Adrenal gland (tissue), 12 donors: Measurements from ENCODE around the gene MAP4K3. TPM values are rescaled to one million over a fixed set of nuclear protein-coding genes. Genes with fewer than 3 reads are reported as not detected.

ENCODE experiments used
- DNase-seq, 7 donors: peaks; one replicate each; pipeline ENCODE4 v3.0.0-alpha.2; 2019 to 2020
- H3K27ac ChIP-seq, 5 donors: fragments of 200-600 bp; sonication (generic) in 4 of 5; 1 replicate in 3 of 5; 2 replicates in 2 of 5; pipeline versions ENCODE4 v1.5.1 to v1.8.0; 2016 to 2020; ENCODE audit warnings: mild to moderate bottlenecking in 1 of 5
- H3K27me3 ChIP-seq: fragments of 200-600 bp; 2 replicates; pipeline ENCODE4 v1.8.0; 2021
- H3K36me3 ChIP-seq, 2 donors: fragments of 200-600 bp; replicated peaks in 1 of 2; 1 replicate in 1 of 2; 2 replicates in 1 of 2; pipeline versions ENCODE4 v1.5.1 to v1.8.0; 2018 to 2022
- H3K4me1 ChIP-seq, 2 donors: fragments of 200-600 bp; replicated peaks in 1 of 2; 1 replicate in 1 of 2; 2 replicates in 1 of 2; pipeline versions ENCODE4 v1.5.1 to v1.8.0; 2018 to 2021
- H3K4me3 ChIP-seq, 4 donors: fragments of 200-600 bp; sonication (generic) in 3 of 4; one replicate each; pipeline ENCODE4 v1.5.1; 2016 to 2018
- H3K9me3 ChIP-seq, 3 donors: fragments of 200-600 bp; sonication (generic) in 1 of 3; replicated peaks in 1 of 3; 1 replicate in 2 of 3; 2 replicates in 1 of 3; pipeline versions ENCODE4 v1.5.1 to v1.8.0; 2016 to 2021
- CTCF ChIP-seq, 6 experiments: fragments of 450-650 bp in 4 of 6; fragments of 200-600 bp in 2 of 6; sonication (generic) in 1 of 6; IDR thresholded peaks; 1 replicate in 5 of 6; 2 replicates in 1 of 6; pipeline versions ENCODE4 v1.5.1 to v1.8.0; 2016 to 2021; ENCODE audit warnings: antibody characterized with exemption in 6 of 6, mild to moderate bottlenecking in 2 of 6, moderate library complexity in 1 of 6
- POLR2A ChIP-seq, 2 donors: fragments of 450-650 bp; IDR thresholded peaks; one replicate each; pipeline ENCODE4 v1.6.1; 2017; ENCODE audit warnings: antibody characterized with exemption in 2 of 2, mild to moderate bottlenecking in 2 of 2, moderate library complexity in 1 of 2
- WGBS, 4 donors: extraction: QIAGEN DNeasy Blood & Tissue Kit in 2 of 4; methylation state at CpG; one replicate each; pipeline versions ENCODE4 v1.1.5 to v1.1.7; 2013 to 2017; 5-methylcytosine and 5-hydroxymethylcytosine counted together
- intact Hi-C, 2 donors: fragments of 100-400 bp; cut with DNase I; formaldehyde crosslinking; loops; one replicate each; pipeline versions ENCODE4 v1.14.1 to v1.15.0; 2022 to 2023
- polyA plus RNA-seq, 3 donors: library from polyadenylated mRNA; stranded (reverse); fragments of 200-250 nt in 2 of 3; fragments of 350-450 nt in 1 of 3; fragmentation: Illumina TruSeq in 1 of 3; extraction: RNeasy Lipid Tissue Mini Kit (QIAGEN cat#74804) in 1 of 3; gene quantifications; one replicate each; pipeline ENCODE4 v1.2.3, GENCODE V29; 2013 to 2014
- total RNA-seq, 9 donors: library from RNA; depleted of rRNA in 4 of 9; stranded (reverse); fragments of >200 nt in 4 of 9; fragments of 120-200 nt in 1 of 9; fragmentation: NEBNext Ultra II Directional in 1 of 9; extraction: Animal tissue kit (Norgen Biotek cat#: 25700) in 1 of 9; gene quantifications; one replicate each; pipeline versions ENCODE4 v1.1.0 to v1.2.4, GENCODE V29; 2013 to 2023
- donor health status: healthy with polysubstance abuse.
- donor health status: Bipolar disorder and iron deficiency.
- donor health status: DM: yes; HTN: yes; CAD: no.
- donor health status: DM: no; HTN: no; CAD: no.
- donor health status: DM: no; HTN: no; CAD: no.
- donor health status: DM: yes; HTN: yes; CAD: no.

The MAP4K3 gene
- total and polyA plus RNA-seq, 12 donors, result 15.4 to 79.7 (median 38.8) TPM

DNA sequence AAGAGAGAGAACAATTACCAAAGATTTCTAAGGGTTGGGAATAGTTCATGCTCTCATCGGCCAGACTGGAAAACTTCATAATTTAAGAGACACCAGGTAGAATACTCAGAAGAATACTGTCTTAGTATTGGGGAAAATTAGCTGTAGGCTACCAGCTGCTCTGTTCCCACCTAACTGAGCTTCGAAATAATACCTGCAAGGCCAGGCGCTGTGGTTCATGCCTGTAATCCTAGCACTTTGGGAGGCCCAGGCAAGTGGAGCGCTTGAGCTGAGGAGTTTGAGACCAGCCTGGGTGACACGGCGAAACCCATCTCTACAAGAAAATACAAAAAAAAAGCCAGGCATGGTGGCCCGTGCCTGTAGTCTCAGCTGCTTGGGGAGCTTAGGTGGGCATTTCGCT is 35.8 kb downstream of the MAP4K3 start:
- intact Hi-C loops, result no loop called here
- H3K27me3 ChIP-seq, result no peaks in the 10 kb centered on the region
- no peak for DNase-seq
- H3K4me3 ChIP-seq, result no peak overlapping the region
- H3K4me1 ChIP-seq, result peaks cover 3 to 64% of the 10 kb centered on the region in 2 donors
- no peak overlapping the region for H3K27ac ChIP-seq
- WGBS, 4 donors, result 90 to 94% (median 93%) methylated on average over 7 to 8 of the region's 8 CpGs
- no peak for TF ChIP-seq CTCF (IDR thresholded peaks at IDR 0.05)
- TF ChIP-seq POLR2A (IDR thresholded peaks at IDR 0.05), result no peak
- no peaks in the 10 kb centered on the region for H3K36me3 ChIP-seq
- H3K9me3 ChIP-seq, result no peaks in the 10 kb centered on the region

GRCh38 chr2:39399570-39399969 is 37.5 kb downstream of the MAP4K3 start:
- WGBS, 4 donors, result 30 to 59% (median 37%) methylated on average over 1 of the region's 1 CpG
- Histone ChIP-seq H3K4me3 (no peak overlapping the region), H3K27me3 (no peaks in the 10 kb centered on the region), H3K9me3 (no peaks in the 10 kb centered on the region), H3K27ac (no peak overlapping the region), H3K4me1 (peaks cover 4 to 59% of the 10 kb centered on the region in 2 donors), H3K36me3 (no peaks in the 10 kb centered on the region)
- no peak for TF ChIP-seq CTCF (IDR thresholded peaks at IDR 0.05)
- no peak for TF ChIP-seq POLR2A (IDR thresholded peaks at IDR 0.05)
- intact Hi-C loops, result no loop called here
- DNase-seq, result no peak

DNA sequence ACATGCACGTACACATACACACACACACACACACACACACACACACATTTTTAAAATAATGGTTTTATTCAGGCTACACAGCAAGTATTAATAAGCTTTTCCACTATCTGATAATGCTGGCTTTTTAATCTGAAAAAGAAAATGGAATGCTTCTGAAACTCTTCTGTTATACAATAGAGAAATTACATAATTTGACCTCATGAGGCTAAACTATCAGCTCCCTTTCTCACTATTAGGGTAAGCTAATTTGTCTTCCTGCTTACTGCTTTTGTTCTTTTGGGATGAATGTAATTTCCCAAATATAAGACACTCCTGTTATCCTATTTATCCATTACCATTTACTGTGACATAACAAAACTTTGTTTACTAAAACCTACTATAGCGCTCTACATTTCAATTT is 41.8 kb downstream of the MAP4K3 start:
- no peak for TF ChIP-seq CTCF (IDR thresholded peaks at IDR 0.05)
- TF ChIP-seq POLR2A (IDR thresholded peaks at IDR 0.05), result no peak
- DNase-seq, result no peak
- intact Hi-C loops, result no loop called here
- Histone ChIP-seq H3K27me3 (no peaks in the 10 kb centered on the region), H3K9me3 (no peaks in the 10 kb centered on the region), H3K4me3 (no peak overlapping the region), H3K36me3 (no peaks in the 10 kb centered on the region), H3K4me1 (peaks cover 7 to 51% of the 10 kb centered on the region in 2 donors), H3K27ac (peak overlapping the region in 1 of 5 donors; percentile 1)
- 81 to 92% (median 85%) methylated on average over 2 of the region's 2 CpGs for WGBS, 4 donors

DNA sequence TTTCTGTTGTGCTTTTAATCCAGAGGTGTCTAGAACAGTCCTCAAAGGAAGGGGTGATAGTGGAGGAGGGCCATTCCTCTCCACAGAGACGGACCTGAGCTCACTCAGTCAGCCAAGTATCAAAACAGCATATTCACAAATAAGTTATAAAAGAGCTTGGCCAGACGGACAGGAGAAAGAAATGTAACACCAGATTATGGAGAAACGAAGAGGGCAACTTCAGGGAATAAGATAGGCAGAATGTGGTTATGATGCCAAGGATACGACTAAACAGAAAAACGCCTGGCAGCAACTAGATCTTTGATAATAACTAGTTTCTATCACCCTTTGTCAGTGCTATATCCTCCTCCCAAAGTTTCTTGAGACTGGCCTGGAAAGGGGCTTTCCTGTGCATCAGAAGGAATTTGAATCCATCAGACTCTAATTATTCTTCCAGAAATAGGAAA is 42.5 kb downstream of the MAP4K3 start:
- Histone ChIP-seq H3K4me3 (no peak overlapping the region), H3K36me3 (no peaks in the 10 kb centered on the region), H3K4me1 (peaks cover 7 to 43% of the 10 kb centered on the region in 2 donors), H3K27ac (peak overlapping the region in 2 of 5 donors; percentile 1 to 11), H3K9me3 (no peaks in the 10 kb centered on the region), H3K27me3 (no peaks in the 10 kb centered on the region)
- 37 to 51% (median 47%) methylated on average over 5 of the region's 5 CpGs for WGBS, 4 donors
- no peak for TF ChIP-seq POLR2A (IDR thresholded peaks at IDR 0.05)
- TF ChIP-seq CTCF (IDR thresholded peaks at IDR 0.05), result no peak
- DNase-seq, result no peak
- intact Hi-C loops, result no loop called here
